Parathyroid adenoma (tissue), 2 donors: Measurements from ENCODE around the gene RCE1.

Experiments
- H2AFZ ChIP-seq: fragments of 300-600 bp; sonication (generic); one replicate; pipeline ENCODE4 v1.7.0; 2017; ENCODE audit warnings: antibody characterized with exemption, mild to moderate bottlenecking
- H3K27ac ChIP-seq: fragments of 300-600 bp; sonication (generic); one replicate; pipeline ENCODE4 v1.7.0; 2017
- H3K27me3 ChIP-seq: fragments of 300-600 bp; sonication (generic); one replicate; pipeline ENCODE4 v1.7.0; 2017; ENCODE audit warnings: low read length; ENCODE audit not compliant: control insufficient read depth, insufficient read depth
- H3K36me3 ChIP-seq: fragments of 300-600 bp; sonication (generic); one replicate; pipeline ENCODE4 v1.7.0; 2017; ENCODE audit warnings: low read length; ENCODE audit not compliant: control insufficient read depth, insufficient read depth
- H3K4me1 ChIP-seq: fragments of 300-600 bp; sonication (generic); one replicate; pipeline ENCODE4 v1.7.0; 2017; ENCODE audit warnings: control low read depth
- H3K4me2 ChIP-seq: fragments of 300-600 bp; sonication (generic); one replicate; pipeline ENCODE4 v1.7.0; 2017; ENCODE audit warnings: low read length
- H3K4me3 ChIP-seq: fragments of 300-600 bp; sonication (generic); one replicate; pipeline ENCODE4 v1.7.0; 2017; ENCODE audit warnings: low read depth, low read length
- H3K79me2 ChIP-seq: fragments of 300-600 bp; sonication (generic); one replicate; pipeline ENCODE4 v1.7.0; 2017; ENCODE audit warnings: control low read depth
- H3K9ac ChIP-seq: fragments of 300-600 bp; sonication (generic); one replicate; pipeline ENCODE4 v1.7.0; 2017; ENCODE audit warnings: mild to moderate bottlenecking
- H3K9me3 ChIP-seq: fragments of 300-600 bp; sonication (generic); one replicate; pipeline ENCODE4 v1.7.0; 2017; ENCODE audit warnings: low read length; ENCODE audit not compliant: control insufficient read depth
- CTCF ChIP-seq: fragments of 300-600 bp; sonication (generic); IDR thresholded peaks from one replicate; pipeline ENCODE4 v1.7.0; 2017; ENCODE audit warnings: antibody characterized with exemption, mild to moderate bottlenecking
- donor health status: primary hyperparathyroidism.

RCE1 gene

GRCh38 chr11:66864924-66865697, 21.9 kb downstream of the RCE1 start:
- Histone ChIP-seq H3K4me2 (no peak overlapping the region), H3K36me3 (no peaks in the 10 kb centered on the region), H3K27me3 (no peaks in the 10 kb centered on the region), H3K9me3 (no peaks in the 10 kb centered on the region), H3K27ac (no peak overlapping the region), H3K4me3 (no peak overlapping the region), H3K4me1 (no peaks in the 10 kb centered on the region), H3K79me2 (no peaks in the 10 kb centered on the region), H2AFZ (no peak overlapping the region), H3K9ac (no peak overlapping the region)
- TF ChIP-seq CTCF: no peak

- Histone ChIP-seq H3K4me1 (no peaks in the 10 kb centered on the region), H3K27ac (no peak overlapping the region), H3K9ac (no peak overlapping the region), H3K4me3 (no peak overlapping the region), H3K27me3 (no peaks in the 10 kb centered on the region), H2AFZ (no peak overlapping the region), H3K36me3 (no peaks in the 10 kb centered on the region), H3K4me2 (no peak overlapping the region), H3K9me3 (no peaks in the 10 kb centered on the region), H3K79me2 (no peaks in the 10 kb centered on the region)
- TF ChIP-seq CTCF: no peak
These were observed 22.8 kb downstream of the RCE1 start for GRCh38 chr11:66866007-66866406.

DNA sequence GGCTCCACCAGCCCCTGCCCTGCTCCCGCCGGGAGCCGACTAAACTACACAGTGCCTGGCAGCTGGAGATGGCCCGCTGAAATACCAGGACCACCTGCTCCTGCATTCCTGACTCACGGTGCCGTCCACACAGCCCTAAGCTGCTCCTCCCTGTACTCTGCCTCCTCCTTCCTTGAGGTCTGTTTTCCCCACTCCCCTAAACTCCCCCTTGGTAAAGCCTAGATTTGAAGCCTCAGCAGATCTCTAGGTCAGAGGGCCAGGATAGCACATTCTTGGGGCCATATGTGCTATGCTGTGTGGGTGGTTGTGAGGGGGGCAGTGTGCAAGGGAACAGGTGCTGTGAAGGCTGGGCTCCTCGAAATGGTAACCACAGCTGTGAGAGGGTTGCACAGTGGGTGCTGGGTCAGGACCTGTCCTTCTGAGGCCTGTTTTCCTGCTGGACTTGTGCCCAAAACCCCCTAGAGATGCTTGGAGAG, 23.3 kb downstream of the RCE1 start:
- Histone ChIP-seq H3K9me3 (no peaks in the 10 kb centered on the region), H3K4me1 (no peaks in the 10 kb centered on the region), H3K27ac (no peak overlapping the region), H3K4me3 (no peak overlapping the region), H3K36me3 (no peaks in the 10 kb centered on the region), H3K4me2 (no peak overlapping the region), H3K9ac (no peak overlapping the region), H3K79me2 (no peaks in the 10 kb centered on the region), H2AFZ (no peak overlapping the region), H3K27me3 (no peaks in the 10 kb centered on the region)
- no peak for TF ChIP-seq CTCF

DNA sequence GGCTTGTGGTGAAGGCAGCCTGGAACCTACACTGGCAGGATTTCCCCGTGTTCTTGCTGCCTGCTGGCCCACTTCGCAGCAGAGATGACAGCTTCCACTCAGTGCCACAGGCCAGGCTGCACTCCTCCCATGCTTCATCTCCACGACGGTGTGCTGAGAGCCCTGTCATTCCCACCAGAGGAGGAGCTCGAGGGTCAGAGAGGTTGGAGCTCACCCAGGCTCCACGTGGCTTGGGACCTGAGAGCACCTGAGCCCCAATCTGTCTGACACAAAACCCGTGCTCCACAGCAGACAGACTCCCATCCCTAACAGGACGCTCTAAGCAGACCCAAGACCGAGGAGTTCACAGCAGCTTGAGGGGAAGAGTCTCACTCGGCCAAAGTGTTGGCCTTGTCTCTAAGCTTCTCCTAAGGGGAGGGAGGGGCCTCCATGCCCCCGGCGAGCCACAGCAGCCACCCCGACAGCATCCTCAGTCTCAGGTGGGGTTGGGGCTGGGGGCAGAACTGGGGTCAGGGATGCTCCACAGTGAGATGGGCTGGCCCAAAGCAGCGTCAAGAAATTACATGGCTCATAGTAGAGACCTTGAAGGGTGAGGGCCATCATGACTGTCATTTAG, 24.3 kb downstream of the RCE1 start:
- Histone ChIP-seq H3K4me1 (no peaks in the 10 kb centered on the region), H3K9me3 (no peaks in the 10 kb centered on the region), H3K4me2 (no peak overlapping the region), H3K9ac (no peak overlapping the region), H3K27ac (no peak overlapping the region), H3K36me3 (no peaks in the 10 kb centered on the region), H3K79me2 (no peaks in the 10 kb centered on the region), H3K27me3 (no peaks in the 10 kb centered on the region), H2AFZ (no peak overlapping the region), H3K4me3 (no peak overlapping the region)
- TF ChIP-seq CTCF: no peak
